Cardiac muscle cell (in vitro differentiated cells and primary cell): ENCODE data around the gene CIB1. TPM values are rescaled to one million over a fixed set of nuclear protein-coding genes. Genes with fewer than 3 reads are reported as not detected.

Experiments
- DNase-seq, 2 donors: peaks; one replicate each; pipeline versions ENCODE4 v3.0.0 to v3.0.0-alpha.2; 2010 to 2017; ENCODE audit warnings: low read depth in 1 of 2, low spot score in 1 of 2
- H3K27ac ChIP-seq: fragments of 200-600 bp; sonication (generic); 2 replicates; pipeline ENCODE4 v1.5.1; 2016
- H3K27me3 ChIP-seq: fragments of 200-600 bp; sonication (generic); 2 replicates; pipeline ENCODE4 v1.6.0; 2016; ENCODE audit warnings: control low read depth
- H3K36me3 ChIP-seq: fragments of 200-600 bp; sonication (generic); 2 replicates; pipeline ENCODE4 v1.5.1; 2016; ENCODE audit warnings: control low read depth
- H3K4me1 ChIP-seq: fragments of 200-600 bp; sonication (generic); 2 replicates; pipeline ENCODE4 v1.8.1; 2017; ENCODE audit warnings: low read depth, mild to moderate bottlenecking, mixed run types
- H3K4me3 ChIP-seq: fragments of 200-600 bp; sonication (generic); 2 replicates; pipeline ENCODE4 v1.5.1; 2016; ENCODE audit warnings: mild to moderate bottlenecking
- H3K9me3 ChIP-seq: fragments of 200-600 bp; sonication (generic); 2 replicates; pipeline ENCODE4 v1.5.1; 2017; ENCODE audit warnings: low read depth, mild to moderate bottlenecking, control low read depth
- polyA plus RNA-seq: library from polyadenylated mRNA; unstranded; fragments of >200 nt; fragmentation: Nextera tagmentation; extraction: Ambion mirVana; gene quantifications from 2 replicates; pipeline ENCODE4 v1.2.1, GENCODE V29; 2016
- total RNA-seq: library from RNA; depleted of rRNA; stranded (reverse); fragments of >200 nt; gene quantifications from 2 replicates; pipeline ENCODE4 v1.2.3, GENCODE V29; 2016
- TF ChIP-seq, protein P1 (sequence below): IDR thresholded peaks from 2 replicates; pipeline ENCODE4 v1.5.1; 2012; ENCODE audit warnings: low read depth, mild to moderate bottlenecking, low read length

The CIB1 gene
- total and polyA plus RNA-seq, 2 experiments from 2014 or later: 18.1 to 91.6 TPM

DNA sequence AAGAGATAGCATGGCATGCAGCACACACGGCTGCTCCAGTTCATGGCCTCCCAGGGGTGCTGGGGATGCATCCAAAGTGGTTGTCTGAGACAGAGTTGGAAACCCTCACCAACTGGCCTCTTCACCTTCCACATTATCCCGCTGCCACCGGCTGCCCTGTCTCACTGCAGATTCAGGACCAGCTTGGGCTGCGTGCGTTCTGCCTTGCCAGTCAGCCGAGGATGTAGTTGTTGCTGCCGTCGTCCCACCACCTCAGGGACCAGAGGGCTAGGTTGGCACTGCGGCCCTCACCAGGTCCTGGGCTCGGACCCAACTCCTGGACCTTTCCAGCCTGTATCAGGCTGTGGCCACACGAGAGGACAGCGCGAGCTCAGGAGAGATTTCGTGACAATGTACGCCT is 4.8 kb downstream of the CIB1 start:
- Histone ChIP-seq H3K36me3 (peaks cover 31% of the 10 kb centered on the region), H3K27ac (no peak overlapping the region)

DNA sequence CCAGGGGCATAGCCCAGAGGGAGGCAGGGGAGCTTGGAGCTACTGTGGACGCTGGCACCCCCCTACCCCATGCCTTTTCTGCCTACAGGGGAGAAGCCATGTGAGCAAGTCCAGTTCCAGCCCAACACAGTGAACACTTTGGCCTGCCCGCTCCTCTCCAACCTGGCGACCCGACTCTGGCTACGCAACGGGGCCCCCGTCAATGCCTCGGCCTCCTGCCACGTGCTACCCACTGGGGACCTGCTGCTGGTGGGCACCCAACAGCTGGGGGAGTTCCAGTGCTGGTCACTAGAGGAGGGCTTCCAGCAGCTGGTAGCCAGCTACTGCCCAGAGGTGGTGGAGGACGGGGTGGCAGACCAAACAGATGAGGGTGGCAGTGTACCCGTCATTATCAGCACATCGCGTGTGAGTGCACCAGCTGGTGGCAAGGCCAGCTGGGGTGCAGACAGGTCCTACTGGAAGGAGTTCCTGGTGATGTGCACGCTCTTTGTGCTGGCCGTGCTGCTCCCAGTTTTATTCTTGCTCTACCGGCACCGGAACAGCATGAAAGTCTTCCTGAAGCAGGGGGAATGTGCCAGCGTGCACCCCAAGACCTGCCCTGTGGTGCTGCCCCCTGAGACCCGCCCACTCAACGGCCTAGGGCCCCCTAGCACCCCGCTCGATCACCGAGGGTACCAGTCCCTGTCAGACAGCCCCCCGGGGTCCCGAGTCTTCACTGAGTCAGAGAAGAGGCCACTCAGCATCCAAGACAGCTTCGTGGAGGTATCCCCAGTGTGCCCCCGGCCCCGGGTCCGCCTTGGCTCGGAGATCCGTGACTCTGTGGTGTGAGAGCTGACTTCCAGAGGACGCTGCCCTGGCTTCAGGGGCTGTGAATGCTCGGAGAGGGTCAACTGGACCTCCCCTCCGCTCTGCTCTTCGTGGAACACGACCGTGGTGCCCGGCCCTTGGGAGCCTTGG is 5.6 kb downstream of the CIB1 start:
- Histone ChIP-seq H3K36me3 (peaks cover 32% of the 10 kb centered on the region), H3K4me3 (no peak overlapping the region), H3K27me3 (no peaks in the 10 kb centered on the region), H3K27ac (no peak overlapping the region), H3K4me1 (no peaks in the 10 kb centered on the region), H3K9me3 (no peaks in the 10 kb centered on the region)
- DNase-seq: no peak
- TF ChIP-seq, protein P1, sequence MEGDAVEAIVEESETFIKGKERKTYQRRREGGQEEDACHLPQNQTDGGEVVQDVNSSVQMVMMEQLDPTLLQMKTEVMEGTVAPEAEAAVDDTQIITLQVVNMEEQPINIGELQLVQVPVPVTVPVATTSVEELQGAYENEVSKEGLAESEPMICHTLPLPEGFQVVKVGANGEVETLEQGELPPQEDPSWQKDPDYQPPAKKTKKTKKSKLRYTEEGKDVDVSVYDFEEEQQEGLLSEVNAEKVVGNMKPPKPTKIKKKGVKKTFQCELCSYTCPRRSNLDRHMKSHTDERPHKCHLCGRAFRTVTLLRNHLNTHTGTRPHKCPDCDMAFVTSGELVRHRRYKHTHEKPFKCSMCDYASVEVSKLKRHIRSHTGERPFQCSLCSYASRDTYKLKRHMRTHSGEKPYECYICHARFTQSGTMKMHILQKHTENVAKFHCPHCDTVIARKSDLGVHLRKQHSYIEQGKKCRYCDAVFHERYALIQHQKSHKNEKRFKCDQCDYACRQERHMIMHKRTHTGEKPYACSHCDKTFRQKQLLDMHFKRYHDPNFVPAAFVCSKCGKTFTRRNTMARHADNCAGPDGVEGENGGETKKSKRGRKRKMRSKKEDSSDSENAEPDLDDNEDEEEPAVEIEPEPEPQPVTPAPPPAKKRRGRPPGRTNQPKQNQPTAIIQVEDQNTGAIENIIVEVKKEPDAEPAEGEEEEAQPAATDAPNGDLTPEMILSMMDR: no peak

More for the DNA sequence above, 4.8 kb downstream of the CIB1 start:
- Histone ChIP-seq H3K4me3 (no peak overlapping the region), H3K4me1 (no peaks in the 10 kb centered on the region), H3K27me3 (no peaks in the 10 kb centered on the region), H3K9me3 (no peaks in the 10 kb centered on the region)
- TF ChIP-seq, protein P1: no peak
- DNase-seq: no peak

DNA sequence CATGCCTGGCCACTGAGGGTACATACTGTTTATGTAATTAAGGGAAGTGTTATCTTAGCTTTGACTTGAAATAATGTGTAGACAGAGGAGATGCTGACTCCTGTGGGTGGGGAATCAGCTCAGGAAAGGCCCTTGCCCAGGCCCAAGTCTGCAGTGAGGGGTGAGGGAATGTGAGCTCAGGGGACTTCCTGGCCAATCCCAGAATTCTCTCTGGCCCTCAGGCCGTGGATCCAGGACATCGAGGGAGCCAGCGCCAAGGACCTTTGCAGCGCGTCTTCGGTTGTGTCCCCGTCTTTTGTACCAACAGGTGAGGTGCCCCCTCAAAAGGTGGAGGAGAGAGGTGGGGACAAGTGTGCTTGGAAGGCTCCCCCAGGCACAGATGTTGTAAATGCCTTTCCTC is 6.4 kb downstream of the CIB1 start:
- Histone ChIP-seq H3K27me3 (no peaks in the 10 kb centered on the region), H3K4me3 (no peak overlapping the region), H3K36me3 (peaks cover 33% of the 10 kb centered on the region), H3K27ac (no peak overlapping the region), H3K9me3 (no peaks in the 10 kb centered on the region), H3K4me1 (no peaks in the 10 kb centered on the region)
- TF ChIP-seq, protein P1: no peak
- no peak for DNase-seq

DNA sequence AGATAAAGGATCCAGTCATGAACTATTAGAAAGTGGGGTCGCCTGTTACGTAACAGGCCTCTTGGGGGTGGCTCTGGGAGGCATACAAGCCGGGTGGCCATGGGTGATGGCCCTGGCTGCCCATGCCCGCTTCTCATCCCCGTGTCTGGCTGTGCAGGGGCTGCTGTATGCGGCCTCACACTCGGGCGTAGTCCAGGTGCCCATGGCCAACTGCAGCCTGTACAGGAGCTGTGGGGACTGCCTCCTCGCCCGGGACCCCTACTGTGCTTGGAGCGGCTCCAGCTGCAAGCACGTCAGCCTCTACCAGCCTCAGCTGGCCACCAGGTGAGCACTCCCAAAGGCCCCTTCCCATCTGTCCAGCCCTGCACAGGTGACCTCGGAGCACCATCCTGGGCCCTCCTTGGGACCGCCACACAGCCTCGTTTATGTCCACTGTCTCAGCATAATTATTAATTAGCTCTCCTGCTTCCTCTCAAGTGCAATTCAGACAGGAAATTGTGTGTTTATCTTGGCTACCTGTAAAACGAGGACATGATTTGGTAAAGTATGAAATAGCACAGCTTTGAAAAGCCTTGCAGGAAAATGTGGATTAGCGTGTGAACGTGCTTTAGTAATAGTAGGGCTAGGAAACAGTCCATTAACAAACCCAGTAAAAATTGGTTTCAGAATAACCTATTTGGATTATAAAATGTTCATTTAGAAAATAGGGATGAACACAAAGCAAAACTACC is 8.1 kb downstream of the CIB1 start:
- Histone ChIP-seq H3K4me1 (no peaks in the 10 kb centered on the region), H3K27ac (no peak overlapping the region), H3K27me3 (no peaks in the 10 kb centered on the region), H3K4me3 (no peak overlapping the region), H3K36me3 (peaks cover 33% of the 10 kb centered on the region), H3K9me3 (no peaks in the 10 kb centered on the region)
- TF ChIP-seq, protein P1: no peak
- no peak for DNase-seq

DNA sequence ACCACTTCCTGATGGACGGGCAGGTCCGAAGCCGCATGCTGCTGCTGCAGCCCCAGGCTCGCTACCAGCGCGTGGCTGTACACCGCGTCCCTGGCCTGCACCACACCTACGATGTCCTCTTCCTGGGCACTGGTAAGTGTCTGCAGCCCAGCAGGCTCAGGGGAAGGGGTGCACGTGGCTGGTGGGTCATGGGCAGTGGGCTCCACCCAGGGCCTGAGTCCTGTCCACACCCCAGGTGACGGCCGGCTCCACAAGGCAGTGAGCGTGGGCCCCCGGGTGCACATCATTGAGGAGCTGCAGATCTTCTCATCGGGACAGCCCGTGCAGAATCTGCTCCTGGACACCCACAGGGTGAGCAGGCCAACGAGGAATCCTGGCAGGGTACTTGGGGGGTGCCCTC is 8.7 kb downstream of the CIB1 start:
- DNase-seq: no peak
- Histone ChIP-seq H3K9me3 (no peaks in the 10 kb centered on the region), H3K4me3 (no peak overlapping the region), H3K4me1 (no peaks in the 10 kb centered on the region), H3K36me3 (peaks cover 33% of the 10 kb centered on the region), H3K27me3 (no peaks in the 10 kb centered on the region), H3K27ac (no peak overlapping the region)
- TF ChIP-seq, protein P1: no peak
